HG03342 (cell line): ENCODE data around the gene IFI6.
"Not testable (repeated sequence)": the region's sequence is repeated elsewhere in the genome, so short reads cannot be mapped to it uniquely, and the experiment has no call there.

Experiments
- ATAC-seq: cut with Tn5 transposase; IDR thresholded peaks from one replicate; pipeline ENCODE4 v1.9.1; 2021; ENCODE audit warnings: mild to moderate bottlenecking, moderate library complexity; ENCODE audit not compliant: unreplicated experiment

IFI6 gene

GRCh38 chr1:27652111-27652864, 19.7 kb downstream of the IFI6 start:
- ATAC-seq, result no peak

- ATAC-seq, result no peak
Observed at GRCh38 chr1:27650539-27651175, 21.3 kb downstream of the IFI6 start.

- no peak for ATAC-seq
Observed at GRCh38 chr1:27650171-27650538, 21.8 kb downstream of the IFI6 start.

GRCh38 chr1:27649306-27649635, 22.7 kb downstream of the IFI6 start:
- no peak for ATAC-seq

GRCh38 chr1:27648602-27649305, 23.2 kb downstream of the IFI6 start:
- no peak for ATAC-seq

GRCh38 chr1:27647328-27647727, 24.7 kb downstream of the IFI6 start:
- no peak for ATAC-seq

GRCh38 chr1:27646676-27647075, 25.3 kb downstream of the IFI6 start:
- no peak for ATAC-seq

GRCh38 chr1:27645071-27645415, 26.9 kb downstream of the IFI6 start:
- ATAC-seq, result no peak

GRCh38 chr1:27644369-27645070, 27.5 kb downstream of the IFI6 start:
- ATAC-seq, result no peak

GRCh38 chr1:27643600-27644368, 28.2 kb downstream of the IFI6 start:
- no peak for ATAC-seq

- not testable (repeated sequence) for ATAC-seq
Observed at GRCh38 chr1:27640514-27640913, 31.5 kb downstream of the IFI6 start.

- no peak for ATAC-seq
Observed at GRCh38 chr1:27638805-27639204, 33.2 kb downstream of the IFI6 start.

- ATAC-seq, result no peak
Observed at GRCh38 chr1:27638047-27638734, 33.8 kb downstream of the IFI6 start.

GRCh38 chr1:27635396-27636142, 36.4 kb downstream of the IFI6 start:
- ATAC-seq, result no peak

- ATAC-seq, result no peak
Observed at GRCh38 chr1:27634985-27635367, 37.0 kb downstream of the IFI6 start, which contains the start of gene FGR. FGR (minus strand) TSS chr1:27635185; CDS start chr1:27623916, 11,269 bp downstream.

GRCh38 chr1:27634177-27634984, 37.6 kb downstream of the IFI6 start:
- ATAC-seq, result no peak

GRCh38 chr1:27633640-27634176, 38.3 kb downstream of the IFI6 start:
- no peak for ATAC-seq

- no peak for ATAC-seq
Observed at GRCh38 chr1:27633298-27633610, 38.7 kb downstream of the IFI6 start.
